ENCODE measurements around the gene GFOD2.

The GFOD2 gene

DNA sequence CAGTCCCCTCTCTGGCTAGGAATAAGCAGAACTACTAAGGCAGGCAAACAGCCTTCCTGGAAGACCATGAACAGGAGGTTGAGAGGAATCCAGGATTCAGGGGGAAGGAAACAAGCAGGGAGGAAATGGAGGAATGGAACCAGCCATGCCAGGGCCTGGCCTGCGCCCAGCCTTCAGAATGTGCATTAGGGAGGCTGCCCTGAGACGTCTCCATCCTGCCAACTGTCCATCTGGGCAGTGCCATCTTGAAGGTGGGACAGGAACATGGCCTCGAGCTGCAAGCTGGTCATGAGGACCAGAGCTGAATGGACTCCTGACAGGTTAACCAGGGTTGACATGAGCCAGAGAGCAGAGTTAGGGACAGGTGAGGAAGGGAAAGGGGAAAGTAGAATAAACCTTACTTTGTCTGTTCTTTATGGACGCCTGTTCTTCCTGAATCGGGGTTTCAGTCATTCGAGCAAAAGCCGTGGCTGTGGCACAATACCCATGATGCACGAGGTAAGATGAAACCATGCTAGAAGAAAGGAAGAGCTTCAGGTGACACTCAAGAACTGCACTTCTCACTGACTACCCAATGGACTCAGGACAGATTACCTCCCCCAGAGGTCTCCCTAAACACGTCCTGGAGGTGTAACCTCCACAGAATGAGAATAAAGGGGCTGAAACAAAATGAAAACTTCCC, 12.1 kb upstream of the GFOD2 start:
- no peak for DNase-seq

DNA sequence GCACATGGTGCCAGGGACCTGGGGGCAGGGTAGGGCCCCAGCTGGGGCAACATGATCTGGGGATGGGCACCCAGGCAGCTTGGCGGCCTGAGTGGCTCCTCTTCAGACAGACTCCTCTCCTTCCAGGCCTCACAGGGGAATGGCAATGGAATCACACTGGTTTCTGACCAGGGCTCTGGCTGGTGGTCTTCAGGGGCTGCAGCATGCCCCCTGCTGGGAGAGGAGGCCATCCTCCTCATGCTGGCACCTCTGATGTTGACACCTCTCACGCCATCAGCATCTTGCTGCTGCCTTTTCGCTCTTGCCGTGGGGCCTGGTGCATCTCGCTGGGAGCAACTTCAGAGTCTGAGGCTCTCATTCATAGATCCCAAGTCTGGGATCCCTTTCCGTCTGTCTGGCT, 11.2 kb upstream of the GFOD2 start:
- no peak for DNase-seq

DNA sequence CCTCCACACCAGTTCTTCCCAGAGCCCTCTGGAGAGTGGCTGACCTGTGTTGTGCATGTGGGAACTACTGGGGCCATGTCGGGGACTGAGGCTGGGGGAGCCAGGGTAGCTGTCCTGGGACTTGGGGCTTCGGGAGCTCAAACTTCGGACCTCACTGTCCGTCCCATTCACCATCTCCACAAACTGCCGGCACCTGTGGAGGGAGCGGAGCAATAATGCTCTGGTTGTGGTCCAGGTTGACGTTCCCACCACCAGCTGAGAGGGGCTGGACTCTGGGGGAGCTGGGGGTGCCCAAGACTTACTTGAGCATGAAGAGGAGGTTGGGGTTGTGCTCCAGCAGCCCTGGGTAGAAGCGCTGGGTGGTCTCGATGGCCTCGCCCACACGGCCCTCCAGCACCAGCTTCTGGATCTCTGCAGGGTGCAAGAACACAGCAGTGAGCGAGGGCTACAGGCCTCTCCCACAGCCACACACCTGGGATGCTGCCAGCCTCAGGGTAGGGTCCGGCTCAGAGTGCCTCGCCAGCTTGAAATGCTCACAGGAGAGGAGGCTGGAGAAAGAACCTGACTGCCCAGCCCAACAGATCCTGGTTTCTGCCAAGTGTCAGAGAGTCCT, 10.6 kb upstream of the GFOD2 start:
- DNase-seq = no peak

DNA sequence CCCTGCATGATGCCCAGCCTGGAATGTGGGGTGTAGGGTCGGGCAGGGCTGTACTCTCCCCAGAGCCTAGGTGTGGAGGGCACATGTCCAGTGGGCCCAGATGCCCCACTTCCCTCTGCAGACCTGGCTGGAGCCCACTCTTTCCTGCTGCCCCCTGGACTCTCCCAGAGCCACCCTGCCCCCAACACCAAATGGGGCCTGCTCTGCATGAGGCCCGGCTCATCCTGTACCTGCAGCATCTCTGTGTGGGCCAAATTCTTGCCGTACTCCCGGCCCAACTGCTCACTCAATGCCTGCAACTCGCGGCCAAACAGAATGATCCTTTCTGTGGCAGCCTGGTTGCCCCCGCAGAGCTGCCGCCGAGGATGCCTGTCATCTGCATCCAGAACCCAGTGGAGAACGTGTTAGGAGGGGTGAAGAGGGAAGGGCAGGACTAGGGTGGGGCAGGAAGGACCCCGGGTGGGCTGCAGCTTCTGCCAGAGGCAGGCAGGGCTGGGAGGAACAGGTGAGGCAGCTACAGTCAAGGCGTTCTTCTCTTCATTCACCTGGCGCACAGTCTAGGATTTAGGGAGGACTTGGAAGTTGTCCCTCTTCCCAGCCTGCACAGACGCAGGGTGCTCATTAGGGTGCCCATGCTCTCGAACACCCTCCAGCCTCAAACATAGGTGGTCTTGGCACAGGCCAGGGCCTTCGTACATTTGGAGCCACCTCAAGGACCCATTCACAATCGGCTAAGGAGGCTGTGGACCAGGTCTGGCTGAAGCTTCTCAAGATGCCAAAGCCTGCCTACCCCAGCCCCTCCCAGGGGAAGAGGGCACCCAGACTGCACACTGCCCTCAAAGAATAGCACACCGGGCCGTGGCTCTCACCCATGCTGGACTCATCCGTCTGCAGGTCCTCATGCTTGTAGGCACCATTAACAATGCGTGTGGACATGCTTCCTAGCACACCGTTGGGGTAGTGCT, 8.7 kb upstream of the GFOD2 start:
- DNase-seq = no peak

DNA sequence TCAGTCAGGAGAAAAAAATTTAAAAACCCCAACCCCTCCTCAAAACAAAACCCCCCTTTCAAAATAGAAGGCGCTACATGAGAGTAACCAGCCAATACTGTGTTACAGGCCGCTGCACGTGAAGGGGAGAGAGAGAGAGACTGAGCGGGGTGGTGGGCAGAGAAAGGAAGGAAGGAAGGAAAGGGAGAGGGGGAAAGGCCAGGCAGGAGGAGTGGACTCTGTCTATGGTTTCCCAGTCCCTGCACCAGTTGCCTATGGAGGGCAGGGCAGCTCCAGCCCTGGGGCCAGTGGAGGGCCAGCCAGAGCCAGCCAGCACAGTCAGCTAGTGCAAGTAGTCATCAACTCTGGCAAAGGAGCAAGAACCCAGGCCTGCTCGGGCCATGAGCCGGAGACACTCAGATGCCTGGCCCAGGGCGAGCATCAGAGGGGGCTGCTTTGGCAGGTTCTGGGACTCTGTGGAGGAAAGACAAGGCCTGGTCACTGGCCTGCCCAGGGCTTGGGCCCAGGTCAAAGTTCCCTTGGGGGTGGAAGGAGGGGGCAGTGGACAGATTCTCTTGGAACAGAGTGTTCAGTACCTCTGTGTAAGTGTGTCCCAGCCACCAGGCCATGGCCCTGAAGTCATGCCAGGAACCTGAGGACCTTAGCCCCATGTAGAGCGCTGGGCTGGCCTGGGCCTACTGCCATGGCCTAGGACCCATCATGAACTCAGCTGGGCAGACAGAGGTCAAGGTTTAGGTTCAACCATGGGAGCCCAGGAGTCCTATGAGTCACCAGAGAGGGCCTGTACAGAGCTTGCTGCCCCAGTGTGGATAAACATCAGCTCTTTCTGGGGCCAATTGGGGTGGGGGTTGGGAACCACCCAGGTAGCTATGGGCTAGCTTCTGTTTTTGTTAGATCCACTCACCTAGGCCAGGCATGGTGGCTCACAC, 7.3 kb upstream of the GFOD2 start:
- no peak for DNase-seq

DNA sequence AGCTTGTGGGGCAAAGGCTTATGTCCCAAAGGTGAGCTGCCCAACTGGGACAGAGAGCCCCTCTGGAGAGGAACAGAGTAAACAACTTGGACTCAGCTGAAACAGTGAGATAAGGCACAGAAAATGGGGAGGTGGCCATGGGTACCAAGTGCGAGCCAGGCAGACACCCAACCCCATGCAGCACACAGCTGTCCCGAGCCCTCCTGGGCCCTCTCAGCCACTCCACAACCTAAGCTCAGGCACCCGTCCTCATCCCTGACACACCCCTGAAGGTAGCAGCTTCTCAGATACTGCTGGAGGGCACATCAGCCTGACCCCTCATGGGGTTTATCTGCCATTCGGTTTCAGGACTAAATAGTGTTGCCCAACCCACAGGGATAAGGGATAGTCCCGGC, 4.8 kb upstream of the GFOD2 start:
- DNase-seq = no peak

DNA sequence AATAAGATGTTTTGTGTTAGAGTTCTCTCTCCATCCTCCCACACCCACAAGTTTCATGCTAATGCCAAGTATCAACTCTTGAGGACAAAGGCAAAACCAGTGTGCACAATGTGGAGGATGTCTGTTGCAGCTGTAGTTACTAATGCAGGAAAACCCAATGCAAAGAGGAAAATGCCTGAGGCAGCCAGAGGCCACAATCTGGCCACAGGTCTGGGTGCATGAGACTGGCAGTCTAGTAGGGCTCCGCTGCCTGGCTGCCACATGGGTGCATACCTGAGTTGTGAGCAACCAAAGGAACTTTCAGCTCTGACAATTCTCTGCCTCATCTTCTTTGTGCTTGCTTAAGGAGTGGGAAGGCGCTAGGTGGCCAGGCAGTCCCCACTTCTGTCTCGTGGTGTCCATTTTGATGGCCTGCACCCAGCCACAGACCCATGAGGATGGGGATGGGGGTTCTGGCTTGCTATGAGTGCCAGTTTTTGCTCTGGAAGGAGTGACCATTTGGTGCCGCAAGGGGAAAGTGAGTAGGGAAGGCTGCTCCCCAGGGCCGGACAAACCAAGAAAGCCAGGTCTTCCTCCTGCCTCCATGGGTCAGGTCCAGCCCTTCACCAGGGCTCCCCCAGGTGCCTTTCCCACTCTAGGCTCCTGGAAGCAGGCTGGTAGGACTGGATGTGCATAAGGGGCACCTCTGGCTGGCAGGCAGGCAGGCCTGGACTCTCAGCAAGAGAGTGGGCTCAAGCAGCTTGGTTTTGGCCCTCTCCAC, 4.2 kb upstream of the GFOD2 start:
- no peak for DNase-seq

DNA sequence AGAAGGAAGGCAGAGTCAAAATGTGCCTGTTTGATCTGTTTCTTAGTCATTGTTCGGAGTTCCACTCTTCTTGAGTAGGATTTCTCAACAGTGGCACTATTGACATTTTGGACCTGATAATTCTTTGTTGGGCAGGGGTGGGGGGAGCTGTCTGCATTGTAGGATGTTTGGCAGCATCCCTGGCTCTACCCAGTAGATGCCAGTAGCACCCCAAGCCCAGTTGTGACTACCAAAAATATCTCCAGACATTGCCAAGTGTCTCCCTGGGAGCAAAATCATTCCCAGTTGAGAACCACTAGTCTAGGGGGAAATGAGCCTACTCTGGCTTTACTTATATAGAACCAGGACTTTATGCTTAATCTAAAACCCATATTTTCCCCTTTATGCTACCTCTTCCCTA, 1.1 kb upstream of the GFOD2 start:
- DNase-seq = no peak

DNA sequence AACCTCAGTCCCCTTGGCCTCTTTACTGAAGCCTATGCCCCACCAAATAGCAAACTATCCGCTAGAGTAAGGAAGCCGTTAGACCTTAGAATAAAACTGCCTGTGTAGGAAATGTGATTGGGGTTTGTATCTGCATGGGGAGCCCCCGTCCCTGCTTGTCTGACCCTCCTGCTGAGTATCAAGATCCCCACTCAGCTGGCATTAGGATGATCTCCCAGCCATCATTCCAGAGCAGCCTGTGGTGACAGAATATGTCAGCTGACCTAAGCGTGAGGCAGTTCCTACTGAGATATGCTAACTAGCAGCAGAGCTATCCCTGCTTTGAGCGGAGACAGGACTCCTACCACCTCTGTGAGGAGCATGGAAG, 645 bp upstream of the GFOD2 start:
- DNase-seq = no peak

DNA sequence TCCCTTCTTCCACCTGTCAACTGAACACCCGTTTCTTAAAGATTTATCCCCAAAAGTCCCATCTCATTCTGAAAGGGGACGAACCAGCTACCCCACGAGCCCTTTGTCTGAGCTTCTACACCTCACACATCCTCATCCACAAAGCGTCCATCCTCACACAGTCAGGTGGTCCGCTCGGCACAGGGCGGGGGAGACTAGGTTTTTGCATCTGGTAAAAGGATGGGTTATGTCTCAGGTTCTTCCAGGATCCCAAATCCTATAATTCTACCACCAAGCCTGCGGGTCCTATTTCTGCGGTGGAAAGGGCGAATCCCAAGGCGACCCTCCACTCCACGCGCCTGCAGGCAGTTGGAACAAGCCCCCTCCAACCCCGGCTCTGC, 458 bp downstream of the GFOD2 start:
- DNase-seq = no peak

DNA sequence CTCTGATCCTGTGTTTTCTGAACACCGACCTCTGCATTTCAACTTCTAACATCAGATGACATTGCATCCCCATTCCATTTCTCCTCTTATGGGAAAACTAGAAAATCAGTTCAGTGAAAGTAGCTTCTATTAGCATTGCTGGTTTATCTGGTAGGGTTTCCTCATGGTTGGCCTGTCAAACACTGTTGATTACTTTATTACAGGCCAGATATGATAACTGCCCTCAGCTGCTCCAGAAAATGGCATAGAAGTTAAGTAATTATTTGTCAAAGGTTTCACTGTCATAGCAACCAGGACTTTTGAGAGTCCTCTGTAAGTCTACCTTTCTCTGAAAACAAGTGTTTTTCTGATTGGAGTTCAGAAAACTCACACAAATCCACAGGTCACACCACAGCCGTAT, 3.0 kb downstream of the GFOD2 start:
- no peak for DNase-seq

DNA sequence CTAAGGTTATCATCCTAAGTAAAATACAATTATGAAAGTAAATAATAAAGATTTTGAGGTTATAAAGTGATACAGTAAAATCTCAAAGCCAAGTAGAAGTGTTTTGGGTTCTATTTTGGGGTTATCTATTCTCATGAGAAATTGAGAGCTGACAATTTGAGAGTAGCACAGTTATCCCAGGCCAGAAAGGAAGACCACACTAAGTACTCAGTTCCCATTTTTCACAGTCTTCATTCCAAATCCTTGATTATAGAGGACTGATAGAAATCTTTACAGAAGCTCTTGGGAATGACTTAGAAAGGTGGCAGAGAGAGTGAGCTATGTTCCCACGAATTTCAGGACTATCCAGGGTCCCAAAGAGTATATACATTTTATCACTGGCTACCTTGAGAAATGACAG, 4.6 kb downstream of the GFOD2 start:
- no peak for DNase-seq

DNA sequence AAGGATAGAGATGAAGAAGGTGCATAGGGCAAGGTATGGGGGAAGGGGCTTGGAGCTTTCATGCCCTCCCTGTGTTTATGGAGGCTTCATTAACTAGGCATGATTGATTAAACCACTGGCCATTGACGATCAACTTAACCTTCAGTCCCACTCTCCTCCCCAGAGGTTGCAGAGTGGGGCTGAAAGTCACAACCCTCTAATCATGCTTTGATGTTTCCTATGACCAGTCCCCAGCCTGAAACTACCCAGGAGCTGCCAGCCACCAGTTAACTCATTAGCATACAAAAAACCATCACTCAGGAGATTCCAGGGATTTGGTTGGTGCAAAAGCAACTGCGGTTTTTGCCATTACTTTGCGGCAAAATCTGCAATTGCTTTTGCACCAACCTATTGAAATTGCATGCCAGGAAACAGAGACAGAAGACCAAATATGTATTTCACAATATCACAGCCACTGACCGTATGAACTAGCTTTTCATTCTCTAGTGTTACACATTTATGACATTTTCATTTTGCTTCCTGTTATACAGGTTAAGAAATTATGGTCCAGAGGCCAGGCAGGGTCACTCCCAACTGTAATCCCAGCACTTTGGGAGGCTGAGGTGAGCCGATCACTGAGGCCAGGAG, 5.4 kb downstream of the GFOD2 start:
- no peak for DNase-seq

DNA sequence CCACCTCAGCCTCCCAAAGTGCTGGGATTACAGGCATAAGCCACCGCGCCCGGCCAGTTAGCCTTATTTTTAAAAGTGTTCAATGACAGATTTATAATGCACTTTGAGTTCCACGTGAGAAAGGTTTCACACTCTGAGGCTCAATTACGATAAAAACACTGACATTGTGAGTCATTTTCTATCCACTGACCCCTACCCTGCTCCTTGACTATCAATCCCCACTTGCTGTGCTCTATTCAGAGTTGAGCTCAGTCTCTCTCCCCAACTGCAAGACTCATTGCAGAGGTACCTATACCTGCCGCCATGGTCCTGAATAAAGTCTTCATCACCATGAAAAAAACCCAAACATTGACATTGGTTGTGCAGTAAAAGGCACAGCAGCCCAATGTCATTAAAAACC, 8.5 kb downstream of the GFOD2 start:
- DNase-seq = no peak

DNA sequence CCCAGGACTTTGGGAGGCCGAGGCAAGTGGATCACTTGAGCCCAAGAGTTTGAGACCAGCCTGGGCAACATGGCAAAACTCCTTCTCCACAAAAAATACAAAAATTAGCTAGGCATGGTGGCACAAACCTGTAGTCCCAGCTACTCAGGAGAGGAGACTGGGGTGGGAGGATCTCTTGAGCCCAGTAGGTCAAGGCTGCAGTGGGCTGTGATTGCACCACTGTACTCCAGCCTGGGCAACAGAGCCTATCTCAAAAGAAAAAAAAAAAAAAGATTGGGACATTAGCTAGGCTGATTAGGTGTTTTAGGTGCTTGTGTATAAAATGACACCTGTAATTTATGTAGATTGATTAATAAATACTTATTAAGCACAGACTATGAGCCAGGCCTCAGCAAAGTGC, 10.1 kb downstream of the GFOD2 start:
- DNase-seq = no peak

DNA sequence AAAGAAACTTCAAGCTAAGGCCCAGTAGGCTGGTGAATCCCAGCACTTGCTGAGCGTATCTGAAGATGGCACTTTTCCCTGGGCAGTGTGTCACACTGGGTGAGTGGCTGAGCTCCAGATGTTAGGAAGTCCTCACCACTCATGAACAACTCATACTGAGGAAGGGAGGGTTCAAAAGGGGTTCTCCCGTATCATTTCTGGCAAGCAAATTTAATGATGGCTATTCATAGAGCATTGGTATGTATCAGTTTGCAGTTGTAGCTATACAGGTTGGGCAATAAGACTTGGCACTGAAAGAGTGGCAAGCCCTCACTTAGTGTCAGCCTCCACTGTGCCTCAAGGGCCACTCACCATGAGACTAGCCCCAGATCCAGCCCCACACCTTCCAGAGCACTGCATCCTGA, 10.7 kb downstream of the GFOD2 start:
- DNase-seq = no peak

DNA sequence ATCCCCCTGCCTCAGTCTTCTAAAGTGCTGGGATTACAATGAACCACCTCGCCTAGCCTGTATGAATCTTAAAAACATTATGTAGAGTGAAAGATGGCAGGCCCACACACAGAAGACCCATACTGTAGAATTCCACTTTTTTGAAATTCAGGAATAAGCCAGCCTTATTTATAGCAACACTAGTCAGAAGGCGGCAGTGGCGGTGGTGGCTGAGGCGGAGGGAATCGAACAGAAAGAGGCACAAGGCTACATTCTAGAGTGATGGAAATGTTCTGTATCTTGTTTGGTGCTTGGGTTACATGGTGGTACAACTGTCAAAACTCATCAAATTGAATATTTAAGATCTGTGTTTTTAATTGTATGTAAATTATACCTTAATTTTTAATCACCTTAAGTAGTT, 11.3 kb downstream of the GFOD2 start:
- DNase-seq = no peak

DNA sequence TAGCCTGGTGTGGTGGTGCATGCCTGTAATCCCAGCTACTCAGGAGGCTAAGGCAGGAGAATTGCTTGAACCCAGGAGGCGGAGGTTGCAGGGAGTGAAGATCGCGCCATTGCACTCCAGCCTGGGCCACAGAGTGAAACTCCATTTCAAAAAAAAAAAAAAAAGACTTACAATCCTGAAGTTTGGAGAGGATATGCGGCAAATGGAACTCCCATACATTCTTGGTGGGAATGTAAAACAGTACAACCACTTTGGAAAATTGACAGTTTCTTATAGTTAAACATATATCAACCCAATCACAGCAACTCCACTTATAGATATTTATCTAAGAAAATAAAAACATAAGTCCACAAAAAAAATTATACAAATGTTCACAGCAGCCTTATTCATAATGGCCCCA, 11.9 kb downstream of the GFOD2 start:
- no peak for DNase-seq

DNA sequence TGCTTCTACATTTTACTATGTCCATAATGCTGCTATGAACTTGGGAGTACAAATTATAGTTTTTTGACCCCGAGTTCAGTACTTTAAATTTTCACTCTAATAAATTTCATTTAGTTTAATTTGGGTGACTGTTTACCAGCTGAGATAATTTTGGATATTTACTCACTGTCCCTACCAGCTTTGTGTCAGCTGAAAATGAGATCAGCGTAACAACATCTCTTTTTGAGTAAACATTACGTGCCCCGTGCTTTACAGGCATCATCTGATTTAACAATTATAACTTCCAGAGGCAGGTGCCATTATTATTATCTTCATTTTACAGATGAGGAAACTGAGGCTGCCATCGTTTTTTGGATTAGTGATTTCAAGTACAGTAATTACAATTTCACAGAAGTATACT, 15.0 kb downstream of the GFOD2 start:
- no peak for DNase-seq

DNA sequence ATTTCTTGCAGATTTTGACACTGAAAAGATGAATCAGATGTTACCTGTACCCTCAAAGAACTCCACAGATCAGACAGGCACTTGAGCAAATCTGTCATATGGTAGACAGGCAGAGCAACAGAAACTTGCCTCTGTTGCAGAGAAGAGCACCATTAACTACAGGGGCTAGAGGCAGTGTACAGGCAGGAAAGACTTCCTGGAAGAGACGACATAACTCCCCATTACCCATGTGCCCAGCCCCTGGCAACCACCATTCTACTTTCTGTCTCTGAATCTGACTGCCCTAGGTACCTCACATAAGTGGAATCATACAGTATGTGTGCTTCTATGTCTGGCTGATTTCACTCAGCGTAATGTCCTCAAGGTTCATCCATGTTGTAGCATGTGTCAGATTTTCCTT, 15.5 kb downstream of the GFOD2 start:
- no peak for DNase-seq

DNA sequence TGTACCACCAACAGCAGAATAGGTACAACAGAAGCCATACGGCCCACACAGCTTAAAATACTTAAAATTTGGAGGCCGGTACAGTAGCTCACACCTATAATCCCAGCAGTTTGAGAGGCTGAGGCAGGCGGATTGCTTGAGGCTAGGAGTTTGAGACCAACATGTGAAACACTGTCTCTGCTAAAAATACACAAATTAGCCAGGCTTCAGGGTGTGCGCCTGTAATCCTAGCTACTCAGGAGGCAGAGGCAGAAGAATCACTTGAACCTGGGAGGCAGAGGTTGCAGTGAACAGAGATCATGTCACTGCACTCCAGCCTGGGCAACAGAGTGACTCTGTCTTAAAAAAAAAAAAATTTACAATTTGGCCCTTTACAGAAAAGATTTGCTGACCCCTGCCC, 17.0 kb downstream of the GFOD2 start:
- DNase-seq = no peak

DNA sequence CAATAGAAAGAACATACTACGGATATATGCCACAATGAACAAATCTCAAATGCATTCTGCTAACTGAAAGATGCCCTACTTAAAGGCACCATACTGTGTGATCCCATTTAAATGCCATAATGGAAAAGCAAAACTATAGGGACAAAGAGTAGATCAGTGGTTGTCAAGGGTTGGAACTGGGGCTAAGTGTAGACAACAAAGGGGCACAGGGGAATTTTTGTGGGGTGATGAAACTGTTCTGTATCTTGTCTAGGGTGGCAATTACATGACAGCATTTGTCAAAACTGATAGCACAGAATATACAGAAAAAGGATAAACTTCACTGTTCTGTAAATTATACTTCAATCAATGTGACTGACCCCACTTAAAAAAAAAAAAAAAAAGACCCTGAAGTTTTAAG, 17.7 kb downstream of the GFOD2 start:
- no peak for DNase-seq

Data from NCI-H2171 (cell line).